CD4-positive, alpha-beta memory T cell (primary cell): ENCODE data around the gene VAMP2. TPM values are rescaled to one million over a fixed set of nuclear protein-coding genes. Genes with fewer than 3 reads are reported as not detected.
A peak's percentile ranks its signal among the peaks of the same experiment; 100 is the strongest.

Experiments used
- CTCF ChIA-PET: fragments of 350-600 bp; sonication (Branson Sonifier 250); formaldehyde crosslinking; loops from one replicate; lab custom pipeline; 2021; ENCODE audit warnings: inconsistent platforms; ENCODE audit not compliant: partially characterized antibody; lab: Charles Lee
- POLR2A ChIA-PET: fragments of 350-600 bp; sonication (Branson Sonifier 250); formaldehyde crosslinking; loops from one replicate; lab custom pipeline; 2021; ENCODE audit not compliant: partially characterized antibody; lab: Charles Lee
- DNase-seq, 5 donors: peaks; one replicate each; pipeline versions ENCODE4 v3.0.0 to v3.0.0-alpha.2; 2020 to 2022; ENCODE audit warnings: mixed read lengths in 1 of 5
- H3K27ac ChIP-seq: one replicate; pipeline ENCODE4 v1.7.0; 2013; ENCODE audit warnings: low read depth, low read length
- H3K27me3 ChIP-seq: 2 replicates; pipeline ENCODE4 v1.7.0; 2013; ENCODE audit warnings: mild to moderate bottlenecking, low read length, moderate library complexity; ENCODE audit not compliant: insufficient read depth
- H3K36me3 ChIP-seq: 2 replicates; pipeline ENCODE4 v1.7.0; 2013; ENCODE audit warnings: mild to moderate bottlenecking, low read length, moderate library complexity; ENCODE audit not compliant: insufficient read depth
- H3K4me1 ChIP-seq: 2 replicates; pipeline ENCODE4 v1.7.0; 2013; ENCODE audit warnings: mild to moderate bottlenecking, low read length, moderate library complexity; ENCODE audit not compliant: insufficient read depth
- H3K4me3 ChIP-seq, 2 donors: one replicate each; pipeline ENCODE4 v1.7.0; 2013; ENCODE audit warnings: low read length in 2 of 2, mild to moderate bottlenecking in 1 of 2
- H3K9me3 ChIP-seq, 2 donors: one replicate each; pipeline ENCODE4 v1.7.0; 2013; ENCODE audit warnings: low read length in 2 of 2, control low read depth in 1 of 2; ENCODE audit not compliant: control insufficient read depth in 1 of 2
- H3K27ac Mint-ChIP-seq, 7 donors: one replicate each; pipeline ENCODE4 v1.8.0; 2020 to 2021; ENCODE audit warnings: mixed read lengths in 7 of 7, mild to moderate bottlenecking in 6 of 7, inconsistent platforms in 3 of 7, moderate library complexity in 3 of 7
- H3K27me3 Mint-ChIP-seq, 2 donors: one replicate each; pipeline ENCODE4 v1.8.0; 2020 to 2021; ENCODE audit warnings: mixed read lengths in 2 of 2
- H3K36me3 Mint-ChIP-seq, 2 donors: one replicate each; pipeline ENCODE4 v1.8.0; 2020 to 2021; ENCODE audit warnings: mixed read lengths in 2 of 2, inconsistent platforms in 1 of 2, mild to moderate bottlenecking in 1 of 2
- H3K4me1 Mint-ChIP-seq, 4 donors: one replicate each; pipeline ENCODE4 v1.8.0; 2020 to 2021; ENCODE audit warnings: mixed read lengths in 4 of 4, mild to moderate bottlenecking in 1 of 4
- H3K4me3 Mint-ChIP-seq, 8 donors: one replicate each; pipeline ENCODE4 v1.8.0; 2020 to 2021; ENCODE audit warnings: mixed read lengths in 8 of 8, mild to moderate bottlenecking in 7 of 8, moderate library complexity in 6 of 8, inconsistent platforms in 3 of 8
- H3K9me3 Mint-ChIP-seq, 8 donors: one replicate each; pipeline ENCODE4 v1.8.0; 2020 to 2021; ENCODE audit warnings: mixed read lengths in 8 of 8, mild to moderate bottlenecking in 5 of 8, inconsistent platforms in 3 of 8, moderate library complexity in 1 of 8
- intact Hi-C: fragments of 100-400 bp; cut with micrococcal nuclease; formaldehyde crosslinking; loops from one replicate; pipeline ENCODE4 v1.15.1; 2023
- polyA plus RNA-seq, 2 donors: library from polyadenylated mRNA; unstranded; fragments of 300-500 nt; fragmentation: Illumina TruSeq; gene quantifications; one replicate each; pipeline ENCODE4 v1.2.3, GENCODE V29; 2021
- total RNA-seq, 2 experiments: library from RNA; stranded (reverse); gene quantifications; one replicate each; pipeline ENCODE4 v1.2.3, GENCODE V29; 2021

Gene VAMP2
- total and polyA plus RNA-seq, 4 experiments from 2014 or later = 41.6 to 203 (median 148) TPM

GRCh38 chr17:8126491-8127066, 36.2 kb downstream of the VAMP2 start:
- Mint-ChIP-seq H3K4me1 (peaks cover 35 to 52% (median 43%) of the 10 kb centered on the region in 4 donors), H3K4me3 (peak overlapping the region; percentile 90 to 99 (median 94)), H3K27me3 (peaks cover 6 to 19% of the 10 kb centered on the region in 2 donors), H3K36me3 (peaks cover 0 to 19% of the 10 kb centered on the region in 2 donors), H3K27ac (peak overlapping the region; percentile 58 to 100 (median 86)), H3K9me3 (peaks cover 0 to 16% (median 0%) of the 10 kb centered on the region in 8 donors)
- peak overlapping the region in 1 of 2 donors; percentile 57 for H3K4me3 ChIP-seq
- intact Hi-C loops = no loop called here
- H3K4me1 ChIP-seq = peaks cover 54% of the 10 kb centered on the region
- POLR2A ChIA-PET = interaction anchor here (0.8 to 2.5 kb wide), 18 partner anchors 7 to 257 kb away, joined by 3 to 20 read pairs (median 3); partner anchors contain the start of genes RANGRF and SLC25A35
- H3K27me3 ChIP-seq = peaks cover 20% of the 10 kb centered on the region
- CTCF ChIA-PET = interaction anchor here (1.0 to 2.7 kb wide), 7 partner anchors 8 to 95 kb away, joined by 3 to 16 read pairs (median 4); partner anchors contain the start of gene ALOXE3
- no peaks in the 10 kb centered on the region for H3K36me3 ChIP-seq
- no peak overlapping the region for H3K27ac ChIP-seq
- DNase-seq = peak; percentile 31 to 44 (median 34)
- no peaks in the 10 kb centered on the region for H3K9me3 ChIP-seq

GRCh38 chr17:8125947-8126490, 36.7 kb downstream of the VAMP2 start:
- Histone ChIP-seq H3K36me3 (no peaks in the 10 kb centered on the region), H3K4me3 (peak overlapping the region; percentile 53 to 57), H3K27me3 (peaks cover 20% of the 10 kb centered on the region), H3K4me1 (peaks cover 57% of the 10 kb centered on the region), H3K9me3 (no peaks in the 10 kb centered on the region), H3K27ac (no peak overlapping the region)
- peak overlapping the region; percentile 85 to 99 (median 92) for H3K4me3 Mint-ChIP-seq
- H3K9me3 Mint-ChIP-seq = peaks cover 0 to 16% (median 0%) of the 10 kb centered on the region in 8 donors
- peak in 3 of 5 donors; percentile 20 to 57 (median 27) for DNase-seq
- intact Hi-C loops = loop anchor here (1.0 kb wide), 1 partner anchor 12 kb away; no protein-coding TSS in a partner anchor
- ChIA-PET POLR2A (interaction anchor here (0.6 to 2.5 kb wide), 13 partner anchors 13 to 258 kb away, joined by 3 to 20 read pairs (median 4); partner anchors contain the start of genes RANGRF and SLC25A35), CTCF (interaction anchor here (1.2 to 2.7 kb wide), 5 partner anchors 7 to 53 kb away, joined by 3 to 16 read pairs (median 5); partner anchors contain the start of gene ALOXE3)
- peaks cover 0 to 20% of the 10 kb centered on the region in 2 donors for H3K36me3 Mint-ChIP-seq
- peaks cover 37 to 55% (median 45%) of the 10 kb centered on the region in 4 donors for H3K4me1 Mint-ChIP-seq
- H3K27me3 Mint-ChIP-seq = peaks cover 8 to 21% of the 10 kb centered on the region in 2 donors
- H3K27ac Mint-ChIP-seq = peak overlapping the region; percentile 61 to 100 (median 93)

GRCh38 chr17:8125154-8125946, 37.4 kb downstream of the VAMP2 start:
- ChIA-PET CTCF (interaction anchor here (0.6 to 2.8 kb wide), 6 partner anchors 13 to 1078 kb away, joined by 3 to 21 read pairs (median 4); no protein-coding TSS in a partner anchor), POLR2A (interaction anchor here (0.6 to 9.5 kb wide), 15 partner anchors 13 to 439 kb away, joined by 3 to 152 read pairs (median 6); partner anchors contain the start of genes CTC1 and SLC25A35)
- Histone ChIP-seq H3K36me3 (no peaks in the 10 kb centered on the region), H3K9me3 (no peaks in the 10 kb centered on the region), H3K27ac (no peak overlapping the region), H3K4me3 (peak overlapping the region; percentile 53 to 68), H3K4me1 (peaks cover 63% of the 10 kb centered on the region), H3K27me3 (peaks cover 20% of the 10 kb centered on the region)
- peaks cover 10 to 28% of the 10 kb centered on the region in 2 donors for H3K27me3 Mint-ChIP-seq
- H3K36me3 Mint-ChIP-seq = peaks cover 0 to 27% of the 10 kb centered on the region in 2 donors
- H3K4me1 Mint-ChIP-seq = peaks cover 42 to 62% (median 51%) of the 10 kb centered on the region in 4 donors
- intact Hi-C loops = loop anchor here (1.0 kb wide), 1 partner anchor 13 kb away; no protein-coding TSS in a partner anchor
- DNase-seq = peak; percentile 83 to 90 (median 87)
- peaks cover 0 to 20% (median 0%) of the 10 kb centered on the region in 8 donors for H3K9me3 Mint-ChIP-seq
- peak overlapping the region; percentile 85 to 99 (median 92) for H3K4me3 Mint-ChIP-seq
- H3K27ac Mint-ChIP-seq = peak overlapping the region; percentile 69 to 100 (median 93)

- Histone ChIP-seq H3K27me3 (peaks cover 20% of the 10 kb centered on the region), H3K4me1 (peaks cover 69% of the 10 kb centered on the region), H3K27ac (no peak overlapping the region), H3K36me3 (no peaks in the 10 kb centered on the region), H3K4me3 (peak overlapping the region; percentile 49 to 68), H3K9me3 (no peaks in the 10 kb centered on the region)
- CTCF ChIA-PET = interaction anchor here (0.6 to 2.8 kb wide), 6 partner anchors 14 to 1077 kb away, joined by 3 to 21 read pairs (median 4); no protein-coding TSS in a partner anchor
- peak overlapping the region; percentile 69 to 100 (median 89) for H3K27ac Mint-ChIP-seq
- peak overlapping the region; percentile 85 to 99 (median 92) for H3K4me3 Mint-ChIP-seq
- H3K36me3 Mint-ChIP-seq = peaks cover 0 to 35% of the 10 kb centered on the region in 2 donors
- peaks cover 12 to 35% of the 10 kb centered on the region in 2 donors for H3K27me3 Mint-ChIP-seq
- peaks cover 48 to 70% (median 59%) of the 10 kb centered on the region in 4 donors for H3K4me1 Mint-ChIP-seq
- intact Hi-C loops = loop anchor here (1.0 kb wide), 1 partner anchor 14 kb away; no protein-coding TSS in a partner anchor
- peaks cover 0 to 26% (median 0%) of the 10 kb centered on the region in 8 donors for H3K9me3 Mint-ChIP-seq
- DNase-seq = peak in 4 of 5 donors; percentile 21 to 27 (median 23)
- POLR2A ChIA-PET = interaction anchor here (0.8 to 9.5 kb wide), 18 partner anchors 14 to 438 kb away, joined by 3 to 152 read pairs (median 4); partner anchors contain the start of genes BORCS6, CTC1, RNF227 and SLC25A35
Observed at GRCh38 chr17:8124350-8125153, 38.2 kb downstream of the VAMP2 start.

- peaks cover 12 to 40% of the 10 kb centered on the region in 2 donors for H3K27me3 Mint-ChIP-seq
- peaks cover 0 to 32% (median under 1%) of the 10 kb centered on the region in 8 donors for H3K9me3 Mint-ChIP-seq
- Histone ChIP-seq H3K9me3 (no peaks in the 10 kb centered on the region), H3K36me3 (no peaks in the 10 kb centered on the region), H3K27me3 (peaks cover 20% of the 10 kb centered on the region), H3K4me3 (peak within 1 kb of the TSS; percentile 49 to 68), H3K4me1 (peaks cover 69% of the 10 kb centered on the region), H3K27ac (no peak within 1 kb of the TSS)
- peak within 1 kb of the TSS; percentile 77 to 100 (median 89) for H3K27ac Mint-ChIP-seq
- peaks cover 0 to 41% of the 10 kb centered on the region in 2 donors for H3K36me3 Mint-ChIP-seq
- no peak for DNase-seq
- intact Hi-C loops = no loop called here
- peak within 1 kb of the TSS; percentile 85 to 99 (median 92) for H3K4me3 Mint-ChIP-seq
- peaks cover 49 to 77% (median 64%) of the 10 kb centered on the region in 4 donors for H3K4me1 Mint-ChIP-seq
- ChIA-PET CTCF (interaction anchor here (0.7 to 2.8 kb wide), 7 partner anchors 13 to 177 kb away, joined by 3 to 21 read pairs (median 4); no protein-coding TSS in a partner anchor), POLR2A (interaction anchor here (0.8 to 9.5 kb wide), 17 partner anchors 14 to 438 kb away, joined by 3 to 152 read pairs (median 5); partner anchors contain the start of genes BORCS6, CTC1, RNF227 and SLC25A35)
Observed at GRCh38 chr17:8123695-8124349, 38.9 kb downstream of the VAMP2 start, which contains the start of gene HES7. HES7 (minus strand) TSS chr17:8124106; CDS start chr17:8124084, 22 bp downstream.
